Measurements from ENCODE around the gene RWDD2A.

The RWDD2A gene

DNA sequence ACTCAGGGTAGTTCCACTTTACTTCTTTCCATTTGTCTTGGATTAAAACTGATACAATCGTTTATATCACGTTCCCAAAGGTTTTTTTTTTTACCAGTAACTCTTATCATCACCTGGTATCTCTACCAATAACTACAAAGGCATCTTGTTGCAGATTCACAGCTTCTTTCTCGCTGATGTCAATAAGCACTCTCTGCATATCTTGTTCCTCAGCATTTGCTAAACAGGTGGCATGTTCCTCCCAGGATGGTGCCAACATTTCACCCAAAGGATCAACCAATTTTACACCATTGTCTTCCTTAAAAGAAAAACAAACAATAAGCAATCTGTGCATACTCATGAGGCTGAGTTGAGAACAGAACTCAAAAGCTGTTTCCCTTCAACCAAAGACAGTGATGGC lies 4.7 kb upstream of the RWDD2A start:
- POLR2A ChIA-PET, result no interaction called here

GRCh38 chr6:83190626-83191025 lies 2.5 kb upstream of the RWDD2A start:
- Histone ChIP-seq H3K4me1 (ENCODE audit: control insufficient read depth, insufficient read depth, low read length) (peaks cover 2% of the 10 kb centered on the region; the same call in 1 of the 2 replicates), H3K36me3 (ENCODE audit: control insufficient read depth in 2 of 2, insufficient read depth in 1 of 2, low read length in 2 of 2) (peaks cover 5 to 65% of the 10 kb centered on the region in 2 experiments), H3K27ac (ENCODE audit: extremely low read depth, low read depth, low read length) (no peak overlapping the region), H3K9me3 (ENCODE audit: control insufficient read depth, insufficient read depth, low read depth, low read length) (no peaks in the 10 kb centered on the region), H3K4me3 (ENCODE audit: low read depth, low read length) (no peak overlapping the region)
- CTCF ChIA-PET, result interaction anchor here (1.1 to 4.6 kb wide), 3 partner anchors 24 to 124 kb away, joined by 3 to 27 read pairs (median 5); partner anchors contain the start of genes DOP1A and UBE3D
- POLR2A ChIA-PET, result interaction anchor here (0.6 to 1.2 kb wide), 2 partner anchors 11 to 38 kb away, joined by 3 to 7 read pairs; no protein-coding TSS in a partner anchor
- no peak for TF ChIP-seq RBAK (tag by site-specific recombination; IDR thresholded peaks at IDR 0.05)
- no peak for TF ChIP-seq ZNF645 (tag by site-specific recombination; IDR thresholded peaks at IDR 0.05)
- no peak for TF ChIP-seq GLI4 (tag by site-specific recombination; IDR thresholded peaks at IDR 0.05)
- TF ChIP-seq ZBTB21 (tag by site-specific recombination; IDR thresholded peaks at IDR 0.05), result no peak
- TF ChIP-seq OVOL3 (tag by site-specific recombination; IDR thresholded peaks at IDR 0.05), result no peak
- no peak for TF ChIP-seq ZNF175 (tag by site-specific recombination; IDR thresholded peaks at IDR 0.05)
- TF ChIP-seq ZNF510 (tag by site-specific recombination; IDR thresholded peaks at IDR 0.05; ENCODE audit: insufficient replicate concordance), result no peak
- no peak for TF ChIP-seq PRDM4 (tag by site-specific recombination; IDR thresholded peaks at IDR 0.05)
- TF ChIP-seq TCF7L2 (IDR thresholded peaks at IDR 0.05; ENCODE audit: borderline replicate concordance, low read depth, low read length), result no peak
- no peak for TF ChIP-seq ZNF174 (tag by site-specific recombination; IDR thresholded peaks at IDR 0.05)
- TF ChIP-seq, protein P1, sequence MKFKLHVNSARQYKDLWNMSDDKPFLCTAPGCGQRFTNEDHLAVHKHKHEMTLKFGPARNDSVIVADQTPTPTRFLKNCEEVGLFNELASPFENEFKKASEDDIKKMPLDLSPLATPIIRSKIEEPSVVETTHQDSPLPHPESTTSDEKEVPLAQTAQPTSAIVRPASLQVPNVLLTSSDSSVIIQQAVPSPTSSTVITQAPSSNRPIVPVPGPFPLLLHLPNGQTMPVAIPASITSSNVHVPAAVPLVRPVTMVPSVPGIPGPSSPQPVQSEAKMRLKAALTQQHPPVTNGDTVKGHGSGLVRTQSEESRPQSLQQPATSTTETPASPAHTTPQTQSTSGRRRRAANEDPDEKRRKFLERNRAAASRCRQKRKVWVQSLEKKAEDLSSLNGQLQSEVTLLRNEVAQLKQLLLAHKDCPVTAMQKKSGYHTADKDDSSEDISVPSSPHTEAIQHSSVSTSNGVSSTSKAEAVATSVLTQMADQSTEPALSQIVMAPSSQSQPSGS (tag by site-specific recombination; IDR thresholded peaks at IDR 0.05; ENCODE audit: low read depth), result no peak
- TF ChIP-seq SP2 (tag by site-specific recombination; IDR thresholded peaks at IDR 0.05), result no peak

More for the DNA sequence above, 4.7 kb upstream of the RWDD2A start:
- TF ChIP-seq ZBTB7A (tag by site-specific recombination; IDR thresholded peaks at IDR 0.05; ENCODE audit: low read depth) (no peak), HOXC10 (CRISPR knock-in tag; IDR thresholded peaks at IDR 0.05) (no peak), ZNF302 (tag by site-specific recombination; IDR thresholded peaks at IDR 0.05; ENCODE audit: low read depth) (no peak), ZNF146 (tag by site-specific recombination; IDR thresholded peaks at IDR 0.05) (no peak), ZNF155 (tag by site-specific recombination; IDR thresholded peaks at IDR 0.05) (no peak), ZNF623 (tag by site-specific recombination; IDR thresholded peaks at IDR 0.05) (no peak), ZFP3 (tag by site-specific recombination; IDR thresholded peaks at IDR 0.05; ENCODE audit: low read depth) (no peak), ZNF664 (tag by site-specific recombination; IDR thresholded peaks at IDR 0.05) (no peak), KLF16 (tag by site-specific recombination; IDR thresholded peaks at IDR 0.05) (no peak), ZFP37 (tag by site-specific recombination; IDR thresholded peaks at IDR 0.05) (no peak), ZNF585B (tag by site-specific recombination; IDR thresholded peaks at IDR 0.05) (no peak), ZNF140 (tag by site-specific recombination; IDR thresholded peaks at IDR 0.05) (no peak), ZNF560 (tag by site-specific recombination; IDR thresholded peaks at IDR 0.05; ENCODE audit: borderline replicate concordance) (no peak), FEZF1 (tag by site-specific recombination; IDR thresholded peaks at IDR 0.05) (no peak)
- TF ChIP-seq, protein P2, sequence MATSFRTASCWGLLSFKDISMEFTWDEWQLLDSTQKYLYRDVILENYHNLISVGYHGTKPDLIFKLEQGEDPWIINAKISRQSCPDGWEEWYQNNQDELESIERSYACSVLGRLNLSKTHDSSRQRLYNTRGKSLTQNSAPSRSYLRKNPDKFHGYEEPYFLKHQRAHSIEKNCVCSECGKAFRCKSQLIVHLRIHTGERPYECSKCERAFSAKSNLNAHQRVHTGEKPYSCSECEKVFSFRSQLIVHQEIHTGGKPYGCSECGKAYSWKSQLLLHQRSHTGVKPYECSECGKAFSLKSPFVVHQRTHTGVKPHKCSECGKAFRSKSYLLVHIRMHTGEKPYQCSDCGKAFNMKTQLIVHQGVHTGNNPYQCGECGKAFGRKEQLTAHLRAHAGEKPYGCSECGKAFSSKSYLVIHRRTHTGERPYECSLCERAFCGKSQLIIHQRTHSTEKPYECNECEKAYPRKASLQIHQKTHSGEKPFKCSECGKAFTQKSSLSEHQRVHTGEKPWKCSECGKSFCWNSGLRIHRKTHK (tag by site-specific recombination; IDR thresholded peaks at IDR 0.05), result no peak
- H3K9me3 ChIP-seq (ENCODE audit: control insufficient read depth, insufficient read depth, low read depth, low read length), result no peaks in the 10 kb centered on the region
- H3K27ac ChIP-seq (ENCODE audit: extremely low read depth, low read depth, low read length), result no peak overlapping the region
- H3K4me3 ChIP-seq (ENCODE audit: low read depth, low read length), result no peak overlapping the region
- H3K4me1 ChIP-seq (ENCODE audit: control insufficient read depth, insufficient read depth, low read length), result peaks cover 2% of the 10 kb centered on the region; the same call in 1 of the 2 replicates
- peaks cover 15 to 76% of the 10 kb centered on the region in 2 experiments for H3K36me3 ChIP-seq (ENCODE audit: control insufficient read depth in 2 of 2, insufficient read depth in 1 of 2, low read length in 2 of 2)
- CTCF ChIA-PET, result interaction anchor here (0.6 to 4.6 kb wide), 6 partner anchors 16 to 685 kb away, joined by 4 to 27 read pairs (median 5); partner anchors contain the start of genes DOP1A and UBE3D
